CD4-positive, alpha-beta T cell treated with Interleukin-17A for 4 hours (primary cell): Measurements from ENCODE around the gene NOL8.

Experiments used
- DNase-seq: peaks from one replicate; pipeline ENCODE4 v3.0.0-alpha.2; 2020; ENCODE audit warnings: mixed read lengths

Gene NOL8

GRCh38 chr9:92257327-92257726 lies 67.8 kb downstream of the NOL8 start:
- DNase-seq, result no peak

- DNase-seq, result no peak
These were observed 70.5 kb downstream of the NOL8 start for GRCh38 chr9:92254381-92255337.

GRCh38 chr9:92253656-92254055 lies 71.5 kb downstream of the NOL8 start:
- DNase-seq, result no peak

GRCh38 chr9:92247981-92248380 lies 77.2 kb downstream of the NOL8 start:
- DNase-seq, result no peak
